Daoy (cell line): ENCODE results near the gene STPG2. TPM values are rescaled to one million over a fixed set of nuclear protein-coding genes. Genes with fewer than 3 reads are reported as not detected.

Source experiments
- DNase-seq: peaks from one replicate; pipeline ENCODE4 v3.0.0-alpha.2; 2015; ENCODE audit warnings: low read depth
- total RNA-seq: library from RNA; depleted of rRNA; stranded (reverse); fragments of >200 nt; shearing (Covaris generic); gene quantifications from 2 replicates; pipeline ENCODE4 v1.2.3, GENCODE V29; 2014

Gene STPG2
- total RNA-seq, 1 experiment from 2014 or later: not detected

GRCh38 chr4:97819294-97819693 lies 324.0 kb downstream of the STPG2 start:
- DNase-seq: no peak

DNA sequence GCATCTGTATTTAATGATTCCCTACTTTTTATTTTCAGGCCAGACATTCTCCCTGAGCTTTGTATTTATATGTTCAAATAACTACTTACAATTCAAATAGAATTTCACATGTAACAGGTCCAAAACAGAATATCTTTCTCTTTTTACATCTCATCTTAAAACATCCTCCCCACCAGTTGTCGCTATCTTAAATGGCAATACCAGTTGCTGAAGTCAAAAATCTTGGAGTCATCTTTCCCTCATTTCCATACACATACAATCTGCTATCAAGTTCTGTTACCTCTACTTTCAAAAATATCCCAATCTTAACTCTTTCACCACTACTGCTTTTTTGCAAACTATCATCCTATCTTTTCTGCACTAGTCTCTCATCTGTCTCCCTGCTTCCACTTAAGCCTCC lies 330.5 kb downstream of the STPG2 start:
- DNase-seq: no peak

GRCh38 chr4:97786306-97786920 lies 356.9 kb downstream of the STPG2 start:
- DNase-seq: no peak

DNA sequence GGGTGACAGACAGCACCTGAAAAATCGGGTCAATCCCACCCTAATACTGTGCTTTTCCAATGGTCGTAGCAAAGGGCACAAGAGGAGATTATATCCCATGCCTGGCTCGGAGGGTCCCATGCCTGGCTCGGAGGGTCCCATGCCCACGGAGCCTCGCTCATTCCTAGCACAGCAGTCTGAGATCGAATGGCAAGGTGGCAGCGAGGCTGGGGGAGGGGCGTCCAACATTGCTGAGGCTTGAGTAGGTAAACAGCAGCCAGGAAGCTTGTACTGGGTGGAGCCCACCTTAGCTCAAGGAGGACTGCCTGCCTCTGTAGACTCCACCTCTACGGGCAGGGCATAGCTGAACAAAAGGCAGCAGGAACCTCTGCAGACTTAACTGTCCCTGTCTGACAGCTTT lies 365.1 kb downstream of the STPG2 start:
- DNase-seq: no peak

DNA sequence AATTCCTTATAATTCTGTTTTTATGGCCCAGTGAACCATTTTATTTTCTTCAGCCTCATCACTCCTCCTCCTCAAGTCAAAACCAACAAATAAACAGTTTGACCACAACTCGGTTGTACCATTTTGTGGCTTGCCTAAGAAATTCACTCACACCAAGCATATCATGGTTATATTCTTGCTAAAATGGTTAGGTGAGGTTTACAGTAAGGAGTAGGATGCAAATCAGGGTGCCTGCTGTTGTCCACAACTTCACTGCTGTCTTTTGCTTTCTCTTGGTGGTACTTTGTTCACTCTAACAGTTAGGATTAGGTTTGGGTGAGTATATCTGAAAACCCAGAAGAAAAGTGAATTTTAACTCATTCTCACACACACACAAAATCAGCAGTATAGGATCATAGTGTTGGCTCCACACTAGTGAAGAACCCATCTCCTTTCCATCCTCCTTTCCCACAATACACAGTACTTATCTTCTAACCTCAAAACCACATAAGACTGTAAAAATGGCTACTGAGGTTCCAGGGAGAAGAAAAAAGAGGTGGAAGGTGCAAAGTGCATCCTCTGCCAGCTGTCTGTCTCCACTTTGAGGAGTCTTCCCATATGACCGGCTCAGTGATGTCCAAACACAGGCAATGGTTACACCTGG lies 368.8 kb downstream of the STPG2 start:
- no peak for DNase-seq

GRCh38 chr4:97770222-97770621 lies 373.1 kb downstream of the STPG2 start:
- DNase-seq: no peak

DNA sequence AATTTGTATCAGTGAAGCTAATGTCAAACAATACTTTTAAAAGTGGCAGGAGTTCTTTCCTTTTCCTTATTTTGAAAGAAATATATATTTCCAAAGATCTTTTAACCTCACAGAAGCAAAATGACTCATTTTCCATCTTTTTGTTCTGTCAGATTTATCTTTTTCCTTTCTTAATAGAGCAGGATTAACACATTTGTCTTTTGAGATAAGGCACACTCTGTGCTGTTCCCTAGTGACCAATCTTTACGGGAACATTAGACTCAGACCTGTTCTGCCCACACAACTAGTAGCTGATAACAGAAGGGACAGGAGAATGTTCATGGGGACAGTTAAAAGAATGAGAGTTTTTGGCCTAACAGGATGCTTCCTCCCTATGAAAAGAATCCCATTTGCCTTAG lies 381.2 kb downstream of the STPG2 start:
- DNase-seq: no peak

DNA sequence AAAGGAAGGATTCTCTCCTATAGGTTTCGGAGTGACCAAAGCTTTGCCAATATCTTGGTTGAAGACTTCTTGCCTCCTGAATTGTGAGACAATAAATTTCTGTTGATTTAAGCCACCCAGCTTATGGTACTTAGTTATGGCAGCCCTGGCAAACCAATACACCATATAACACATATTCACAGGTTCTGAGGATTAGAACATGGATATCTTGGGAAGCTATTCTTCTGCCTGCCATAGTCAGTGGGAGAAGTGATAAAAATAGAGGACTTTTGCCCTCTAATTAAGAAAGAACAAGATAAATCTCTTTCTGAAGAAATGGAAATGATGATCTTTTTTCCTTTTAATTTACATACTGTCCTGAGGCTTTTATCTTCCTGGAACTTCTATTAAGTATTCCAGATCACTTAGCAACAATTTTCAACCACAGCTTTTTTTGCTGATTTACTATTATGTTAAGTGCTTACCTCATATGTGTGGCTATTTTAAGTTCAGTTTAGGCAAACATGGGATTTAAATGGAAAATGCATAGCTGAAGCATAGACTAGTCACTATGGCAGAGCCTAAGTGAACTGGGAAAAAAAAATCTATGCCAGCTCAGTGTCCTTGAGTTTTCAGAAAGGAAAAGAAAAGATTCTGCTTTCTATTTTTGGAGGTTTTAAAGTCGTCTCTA lies 381.7 kb downstream of the STPG2 start:
- no peak for DNase-seq

DNA sequence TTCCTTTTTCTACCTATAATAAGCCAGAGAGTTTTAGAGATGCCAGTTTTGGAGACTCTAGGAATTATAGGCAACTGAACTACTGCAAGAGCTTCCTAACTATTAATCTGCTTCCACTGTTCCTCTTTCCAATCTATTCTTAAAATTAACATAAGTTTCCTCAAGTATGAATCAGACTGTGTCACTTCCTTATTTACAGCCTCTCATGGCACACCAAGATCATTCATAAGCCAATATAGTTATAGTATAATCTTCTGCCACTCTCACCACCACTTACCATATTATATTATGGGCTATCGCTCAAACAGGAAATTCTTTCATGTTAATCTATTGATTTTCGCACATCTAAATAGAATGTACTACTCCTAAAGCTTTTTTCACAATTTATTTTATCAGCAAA lies 383.5 kb downstream of the STPG2 start:
- DNase-seq: no peak

DNA sequence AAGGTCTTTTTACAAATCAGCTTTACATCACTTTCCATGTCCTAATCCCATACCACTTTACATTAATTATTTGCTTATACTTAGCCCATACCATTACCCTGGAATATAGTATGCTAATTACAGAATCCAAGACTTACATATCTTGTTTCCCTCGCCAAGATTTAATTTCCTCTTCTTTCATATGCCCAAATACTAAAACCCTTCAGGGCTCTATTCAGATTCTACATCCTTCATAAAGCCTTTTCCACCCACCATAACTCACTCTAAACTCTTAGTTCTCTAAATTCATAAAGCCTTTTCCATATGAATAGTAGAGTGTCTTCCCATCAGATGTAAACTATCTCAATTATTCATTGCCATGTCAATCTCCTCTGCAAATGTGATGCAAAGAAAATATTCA lies 390.7 kb downstream of the STPG2 start:
- DNase-seq: no peak

GRCh38 chr4:97747945-97748344 lies 395.3 kb downstream of the STPG2 start:
- no peak for DNase-seq

- DNase-seq: no peak
These were observed 422.3 kb downstream of the STPG2 start for GRCh38 chr4:97720869-97721432.

DNA sequence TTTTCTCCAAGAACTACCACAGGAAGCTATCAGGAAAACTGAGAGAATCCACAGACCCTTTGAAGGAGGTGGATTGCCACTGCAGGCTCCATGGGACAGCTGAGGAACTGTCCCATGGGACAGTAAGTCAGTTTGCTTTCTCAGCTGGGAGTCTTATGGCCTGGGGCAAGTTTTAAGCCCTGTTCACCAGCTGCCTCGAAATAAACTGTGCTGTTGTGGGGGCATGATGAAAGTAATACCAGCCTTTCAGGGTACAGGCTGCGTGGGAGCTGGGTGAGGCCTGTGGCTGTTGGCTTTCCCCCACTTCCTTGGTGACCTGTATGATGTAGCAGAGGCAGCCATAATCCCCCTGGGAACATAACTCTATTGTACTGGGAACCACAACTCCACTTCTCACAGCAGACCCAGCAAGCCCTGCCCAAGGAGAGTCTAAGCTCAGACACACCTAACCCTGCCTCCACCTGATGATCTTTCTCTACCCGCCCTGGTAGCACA lies 452.1 kb downstream of the STPG2 start:
- DNase-seq: no peak

DNA sequence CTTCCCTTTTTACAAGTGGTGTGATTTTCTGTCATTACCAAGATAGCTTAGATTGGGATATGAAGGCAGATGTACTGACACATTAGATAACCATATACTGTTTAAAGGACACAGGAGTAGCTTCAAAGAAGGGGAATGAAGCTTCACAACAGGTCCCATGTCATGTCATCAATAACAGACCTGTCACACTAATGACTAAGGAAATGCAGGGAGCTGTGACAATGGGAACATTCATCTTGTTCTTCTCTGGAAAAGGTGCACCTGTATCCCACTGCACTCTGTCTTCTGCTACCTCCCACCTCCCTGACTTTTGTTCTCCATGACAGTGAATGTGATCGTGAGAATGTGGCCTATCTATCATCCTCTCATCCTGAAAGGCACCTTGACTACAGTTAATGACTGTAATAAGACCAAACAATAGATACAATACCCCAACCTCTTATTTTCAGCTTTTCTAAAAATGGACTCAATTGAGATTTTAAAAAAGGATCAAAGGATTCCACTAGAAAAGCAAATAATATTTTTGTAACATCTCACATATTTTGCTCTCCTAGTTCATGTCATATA lies 472.5 kb downstream of the STPG2 start:
- DNase-seq: no peak

DNA sequence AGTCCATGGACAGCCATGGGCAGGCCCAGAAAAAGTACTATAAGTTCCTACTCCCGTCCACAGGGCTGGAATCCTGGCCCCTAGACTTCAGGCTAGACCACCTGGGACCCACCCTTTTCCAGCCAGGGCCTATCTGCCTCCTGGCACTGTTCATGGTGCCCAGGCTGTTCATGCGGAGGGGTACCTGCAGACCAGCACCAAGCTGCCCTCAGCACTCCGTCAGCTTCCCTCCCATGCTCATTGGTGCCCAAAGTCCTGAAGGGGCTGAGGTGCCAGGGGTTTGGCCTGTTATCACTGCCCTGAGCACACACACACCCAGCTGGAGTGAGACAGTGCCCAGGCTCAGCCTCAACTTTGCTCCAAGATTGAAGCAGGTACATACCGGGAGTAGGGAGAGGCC lies 477.7 kb downstream of the STPG2 start:
- no peak for DNase-seq

DNA sequence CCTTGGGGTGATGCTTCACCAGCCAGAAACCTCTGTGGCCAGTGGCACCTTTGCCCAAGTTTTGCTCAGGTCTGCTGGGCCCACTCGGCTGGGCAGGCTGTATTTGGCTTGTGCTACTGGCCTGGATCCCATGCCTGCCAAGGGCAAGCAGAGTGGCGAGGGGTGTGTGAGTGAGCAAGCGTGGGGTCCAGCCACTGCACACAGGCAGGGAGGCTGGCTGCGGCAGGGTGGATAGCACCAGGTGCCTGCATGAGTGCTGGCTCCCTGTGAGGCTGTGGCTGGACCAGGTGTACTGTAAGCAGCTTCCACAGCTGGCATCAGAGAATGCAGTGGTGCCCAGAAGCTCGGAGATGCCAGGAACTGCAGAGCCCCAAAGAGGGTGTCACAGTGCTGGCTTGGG lies 478.5 kb downstream of the STPG2 start:
- DNase-seq: no peak

DNA sequence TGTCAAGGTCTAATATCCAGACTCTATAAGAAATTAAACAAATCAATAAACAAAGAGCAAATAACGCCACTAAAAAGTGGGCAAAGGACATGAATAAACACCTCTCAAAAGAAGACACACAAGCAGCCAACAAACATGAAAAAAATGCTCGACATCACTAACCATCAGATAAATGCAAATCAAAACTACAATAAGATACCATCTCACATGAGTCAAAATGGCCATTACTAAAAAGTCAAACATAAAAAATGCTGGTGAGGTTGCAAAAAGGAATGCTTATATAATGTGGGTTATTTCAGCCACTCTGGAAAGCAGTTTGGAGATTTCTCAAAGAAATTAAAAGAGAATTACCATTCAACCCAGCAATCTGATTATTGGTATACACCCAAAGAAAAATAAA lies 481.1 kb downstream of the STPG2 start:
- DNase-seq: no peak

DNA sequence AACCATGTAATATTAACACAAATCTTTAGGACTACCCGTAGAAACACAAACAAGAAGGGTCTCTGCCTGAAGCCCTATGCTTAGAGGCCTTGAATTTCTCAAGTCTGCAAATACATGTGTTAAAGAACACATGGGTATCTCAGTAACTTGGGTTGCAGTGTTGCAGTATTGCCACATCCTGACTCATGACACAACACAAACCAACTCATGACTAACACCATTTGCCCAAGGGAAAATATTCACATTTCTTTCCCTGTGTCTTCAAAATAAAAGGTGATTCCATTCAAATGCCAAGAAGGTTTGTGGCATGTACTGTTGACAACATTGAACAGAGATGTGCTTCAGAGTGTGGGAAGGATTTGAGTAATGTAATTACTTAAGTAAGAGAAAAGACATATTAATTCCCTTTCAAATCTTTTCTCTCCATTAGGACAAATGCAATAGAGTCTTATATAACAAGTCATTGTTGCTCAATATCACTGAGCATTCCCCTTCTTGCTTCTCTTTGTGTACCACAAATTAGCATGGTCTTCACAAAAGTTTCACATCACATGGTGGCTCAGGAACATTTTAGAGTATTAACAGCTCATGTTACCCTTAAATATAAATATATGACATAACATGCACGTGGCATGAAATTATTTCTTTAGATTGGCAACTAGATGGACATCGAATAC lies 487.1 kb downstream of the STPG2 start:
- no peak for DNase-seq

DNA sequence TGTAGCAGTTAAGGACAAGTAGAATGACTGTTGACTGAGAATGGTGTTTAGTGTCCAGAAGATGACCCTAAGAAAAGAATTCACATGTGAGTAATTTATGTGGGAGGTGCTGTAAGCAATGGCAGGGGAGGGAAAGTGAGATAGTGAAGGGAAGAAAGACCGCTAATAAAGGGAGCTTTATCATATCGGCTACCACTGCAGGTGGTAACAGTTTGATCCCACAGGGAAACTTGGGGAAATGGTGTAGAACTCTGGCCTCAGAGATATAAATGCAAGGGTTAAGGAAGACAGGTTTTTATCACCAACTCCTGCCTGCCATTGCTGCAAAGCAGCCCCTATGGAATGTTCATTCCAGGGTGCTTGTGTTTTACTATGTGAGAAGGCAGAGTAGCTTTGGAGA lies 489.6 kb downstream of the STPG2 start:
- DNase-seq: no peak

GRCh38 chr4:97646997-97647396 lies 496.3 kb downstream of the STPG2 start:
- DNase-seq: no peak

- DNase-seq: no peak
These were observed 498.0 kb downstream of the STPG2 start for GRCh38 chr4:97645071-97645821.
